ENCODE results near the gene MCM3AP. TPM values are rescaled to one million over a fixed set of nuclear protein-coding genes. Genes with fewer than 3 reads are reported as not detected.

The MCM3AP gene
- total RNA-seq, 1 experiment from 2014 or later: 76.2 TPM

Other genes starting within 250 kb of the MCM3AP start
- gene COL6A2, start 187.5 kb downstream of the MCM3AP start, total RNA-seq (2014; rRNA removed; shearing (Covaris generic); ENCODE audit: low replicate concordance): 97.9 and 120 TPM in 2 replicates
- 0.14 TPM in 1 of 2 replicates, not detected in the other for gene FTCD, start 130.0 kb downstream of the MCM3AP start, total RNA-seq (2014; rRNA removed; shearing (Covaris generic); ENCODE audit: low replicate concordance)
- 3.8 and 5.4 TPM in 2 replicates for gene SPATC1L, start 101.2 kb downstream of the MCM3AP start, total RNA-seq (2014; rRNA removed; shearing (Covaris generic); ENCODE audit: low replicate concordance)
- 16.7 and 18.8 TPM in 2 replicates for gene LSS, start 56.8 kb downstream of the MCM3AP start, total RNA-seq (2014; rRNA removed; shearing (Covaris generic); ENCODE audit: low replicate concordance)
- 35.5 and 44.3 TPM in 2 replicates for gene YBEY, start 731 bp upstream of the MCM3AP start, total RNA-seq (2014; rRNA removed; shearing (Covaris generic); ENCODE audit: low replicate concordance)
- 3.0 and 4.5 TPM in 2 replicates for gene C21orf58, start 38.3 kb upstream of the MCM3AP start, total RNA-seq (2014; rRNA removed; shearing (Covaris generic); ENCODE audit: low replicate concordance)
- 8.5 and 42.4 TPM in 2 replicates for gene PCNT, start 38.5 kb upstream of the MCM3AP start, total RNA-seq (2014; rRNA removed; shearing (Covaris generic); ENCODE audit: low replicate concordance)
- 14.6 and 16.8 TPM in 2 replicates for gene DIP2A, start 173.3 kb upstream of the MCM3AP start, total RNA-seq (2014; rRNA removed; shearing (Covaris generic); ENCODE audit: low replicate concordance)